MM.1S (cell line): ENCODE data around the gene FBXW11.

Experiments used
- DNase-seq: peaks from one replicate; pipeline ENCODE4 v3.0.0-alpha.2; 2015
- H2AFZ ChIP-seq: fragments of 300-600 bp; sonication (generic); 2 replicates; pipeline ENCODE4 v1.6.0; 2016; ENCODE audit warnings: antibody characterized with exemption, low read length
- H3F3A ChIP-seq: fragments of 300-600 bp; sonication (generic); 2 replicates; pipeline ENCODE4 v1.6.1; 2016; ENCODE audit warnings: mild to moderate bottlenecking, antibody characterized with exemption, low read length, moderate library complexity, mixed read lengths; ENCODE audit not compliant: insufficient read depth
- H3K27ac ChIP-seq: fragments of 300-600 bp; sonication (generic); 2 replicates; pipeline ENCODE4 v1.5.1; 2016; ENCODE audit warnings: mild to moderate bottlenecking, low read length
- H3K27me3 ChIP-seq: fragments of 300-600 bp; sonication (generic); replicated peaks from 2 replicates; pipeline ENCODE4 v1.6.0; 2016; ENCODE audit warnings: low read length; ENCODE audit not compliant: insufficient read depth
- H3K36me3 ChIP-seq: fragments of 300-600 bp; sonication (generic); replicated peaks from 2 replicates; pipeline ENCODE4 v1.6.1; 2016; ENCODE audit warnings: mild to moderate bottlenecking, low read length, mixed read lengths; ENCODE audit not compliant: insufficient read depth
- H3K4me1 ChIP-seq: fragments of 300-600 bp; sonication (generic); 2 replicates; pipeline ENCODE4 v1.6.1; 2016; ENCODE audit warnings: low read length, mixed read lengths
- H3K4me2 ChIP-seq: fragments of 300-600 bp; sonication (generic); 2 replicates; pipeline ENCODE4 v1.6.0; 2016; ENCODE audit warnings: low read depth, low read length
- H3K4me3 ChIP-seq: fragments of 300-600 bp; sonication (generic); 2 replicates; pipeline ENCODE4 v1.5.1; 2016; ENCODE audit warnings: low read length, mixed read lengths
- H3K79me2 ChIP-seq: fragments of 300-600 bp; sonication (generic); 2 replicates; pipeline ENCODE4 v1.6.1; 2016; ENCODE audit warnings: mixed run types, low read length, mixed read lengths
- H3K9ac ChIP-seq: fragments of 300-600 bp; sonication (generic); 2 replicates; pipeline ENCODE4 v1.6.1; 2016; ENCODE audit warnings: low read length, mixed read lengths
- H3K9me2 ChIP-seq: fragments of 300-600 bp; sonication (generic); replicated peaks from 2 replicates; pipeline ENCODE4 v1.6.1; 2016; ENCODE audit warnings: mild to moderate bottlenecking, low read length, mixed read lengths; ENCODE audit not compliant: insufficient read depth
- H3K9me3 ChIP-seq: fragments of 300-600 bp; sonication (generic); replicated peaks from 2 replicates; pipeline ENCODE4 v1.6.1; 2016; ENCODE audit warnings: mild to moderate bottlenecking, low read length, mixed read lengths; ENCODE audit not compliant: insufficient read depth
- H4K20me1 ChIP-seq: fragments of 300-600 bp; sonication (generic); 2 replicates; pipeline ENCODE4 v1.6.1; 2016; ENCODE audit warnings: mild to moderate bottlenecking, low read length, moderate library complexity, mixed read lengths; ENCODE audit not compliant: insufficient read depth
- EZH2 ChIP-seq: fragments of 300-600 bp; sonication (generic); optimal IDR thresholded peaks from 2 replicates; pipeline ENCODE3; 2017; ENCODE audit warnings: low read depth, mild to moderate bottlenecking, antibody characterized with exemption, low read length, mixed read lengths
- EZH2phosphoT487 ChIP-seq: fragments of 300-600 bp; sonication (generic); IDR thresholded peaks from 2 replicates; pipeline ENCODE4 v1.6.1; 2018; ENCODE audit warnings: antibody characterized with exemption, low read length
- TF ChIP-seq, protein P1 (sequence below): fragments of 300-600 bp; sonication (generic); IDR thresholded peaks from 2 replicates; pipeline ENCODE4 v1.5.1; 2016; ENCODE audit warnings: antibody characterized with exemption, low read length, mixed read lengths

Gene FBXW11

DNA sequence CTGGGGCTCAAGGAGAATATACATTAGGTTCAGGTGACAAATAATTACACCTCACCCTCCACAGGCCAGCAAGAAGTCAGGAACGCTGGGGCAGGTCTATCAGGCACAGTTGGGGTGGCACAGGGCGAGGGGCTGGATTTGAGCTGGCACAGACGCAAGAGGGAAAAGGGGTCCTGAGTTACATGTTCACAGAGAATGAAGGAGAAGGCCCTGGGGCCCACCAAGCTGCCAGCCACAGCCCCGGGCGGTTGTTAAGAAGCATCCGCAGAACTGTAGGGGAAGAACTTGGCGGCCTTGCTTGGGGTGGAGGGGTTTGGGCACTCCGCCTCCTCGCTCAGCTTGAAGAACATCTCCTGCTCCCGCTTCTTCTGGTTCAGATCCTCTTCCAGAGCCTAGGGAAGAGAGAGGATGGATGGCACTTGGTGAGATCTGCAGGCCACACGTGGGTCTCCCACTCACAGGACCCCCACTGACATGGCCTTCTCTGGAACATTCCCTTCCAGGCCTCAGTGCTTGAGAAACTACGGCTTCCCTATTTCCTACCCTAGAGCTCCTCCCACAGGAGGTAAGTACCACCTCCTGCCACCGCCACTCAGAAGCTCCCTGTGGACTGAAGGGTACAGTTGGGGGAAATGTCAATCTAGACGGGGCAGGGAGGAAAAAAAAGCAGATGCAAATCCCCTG lies 38.3 kb upstream of the FBXW11 start:
- no peak overlapping the region for H3K4me2 ChIP-seq
- no peak for DNase-seq
- H3K27me3 ChIP-seq = no peaks in the 10 kb centered on the region
- no peak overlapping the region for H3K4me3 ChIP-seq
- H3F3A ChIP-seq = no peaks in the 10 kb centered on the region
- no peaks in the 10 kb centered on the region for H3K79me2 ChIP-seq
- TF ChIP-seq EZH2phosphoT487 (no peak), EZH2 (no peak)
- TF ChIP-seq, protein P1, sequence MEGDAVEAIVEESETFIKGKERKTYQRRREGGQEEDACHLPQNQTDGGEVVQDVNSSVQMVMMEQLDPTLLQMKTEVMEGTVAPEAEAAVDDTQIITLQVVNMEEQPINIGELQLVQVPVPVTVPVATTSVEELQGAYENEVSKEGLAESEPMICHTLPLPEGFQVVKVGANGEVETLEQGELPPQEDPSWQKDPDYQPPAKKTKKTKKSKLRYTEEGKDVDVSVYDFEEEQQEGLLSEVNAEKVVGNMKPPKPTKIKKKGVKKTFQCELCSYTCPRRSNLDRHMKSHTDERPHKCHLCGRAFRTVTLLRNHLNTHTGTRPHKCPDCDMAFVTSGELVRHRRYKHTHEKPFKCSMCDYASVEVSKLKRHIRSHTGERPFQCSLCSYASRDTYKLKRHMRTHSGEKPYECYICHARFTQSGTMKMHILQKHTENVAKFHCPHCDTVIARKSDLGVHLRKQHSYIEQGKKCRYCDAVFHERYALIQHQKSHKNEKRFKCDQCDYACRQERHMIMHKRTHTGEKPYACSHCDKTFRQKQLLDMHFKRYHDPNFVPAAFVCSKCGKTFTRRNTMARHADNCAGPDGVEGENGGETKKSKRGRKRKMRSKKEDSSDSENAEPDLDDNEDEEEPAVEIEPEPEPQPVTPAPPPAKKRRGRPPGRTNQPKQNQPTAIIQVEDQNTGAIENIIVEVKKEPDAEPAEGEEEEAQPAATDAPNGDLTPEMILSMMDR = no peak
- no peaks in the 10 kb centered on the region; the same call in 1 of the 2 replicates for H3K36me3 ChIP-seq
- no peak overlapping the region for H3K27ac ChIP-seq
- H3K4me1 ChIP-seq = no peaks in the 10 kb centered on the region
- H3K9me3 ChIP-seq = no peaks in the 10 kb centered on the region
- no peaks in the 10 kb centered on the region for H3K9me2 ChIP-seq
- no peak overlapping the region for H2AFZ ChIP-seq
- no peaks in the 10 kb centered on the region for H4K20me1 ChIP-seq
- H3K9ac ChIP-seq = no peak overlapping the region

DNA sequence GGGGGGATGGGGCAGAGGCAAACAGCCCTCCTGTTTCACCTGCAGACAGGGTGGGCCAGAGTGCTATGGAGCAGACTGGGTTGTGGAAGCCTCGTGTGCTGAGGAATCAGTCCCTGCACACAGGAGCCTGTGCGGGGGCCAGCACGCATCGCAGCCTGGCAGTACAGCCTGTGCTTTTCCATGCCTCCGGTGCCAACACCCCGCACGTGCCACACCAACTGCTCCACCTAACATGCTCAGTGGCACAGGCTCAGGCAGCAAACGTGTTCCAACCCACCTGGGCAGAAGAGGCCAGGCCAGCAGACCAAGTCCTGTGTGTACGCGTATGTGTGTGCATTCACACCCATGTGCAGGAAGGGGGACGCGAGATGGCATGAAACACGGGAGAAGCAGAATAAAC lies 37.4 kb upstream of the FBXW11 start:
- Histone ChIP-seq H4K20me1 (no peaks in the 10 kb centered on the region), H3K79me2 (no peaks in the 10 kb centered on the region), H3F3A (no peaks in the 10 kb centered on the region), H3K9me2 (no peaks in the 10 kb centered on the region), H2AFZ (no peak overlapping the region), H3K9ac (no peak overlapping the region), H3K4me1 (no peaks in the 10 kb centered on the region), H3K36me3 (no peaks in the 10 kb centered on the region; the same call in 1 of the 2 replicates), H3K27me3 (no peaks in the 10 kb centered on the region), H3K27ac (no peak overlapping the region), H3K4me3 (no peak overlapping the region), H3K9me3 (no peaks in the 10 kb centered on the region), H3K4me2 (no peak overlapping the region)
- TF ChIP-seq EZH2phosphoT487 (no peak), EZH2 (no peak)
- TF ChIP-seq, protein P1 = no peak
- no peak for DNase-seq

DNA sequence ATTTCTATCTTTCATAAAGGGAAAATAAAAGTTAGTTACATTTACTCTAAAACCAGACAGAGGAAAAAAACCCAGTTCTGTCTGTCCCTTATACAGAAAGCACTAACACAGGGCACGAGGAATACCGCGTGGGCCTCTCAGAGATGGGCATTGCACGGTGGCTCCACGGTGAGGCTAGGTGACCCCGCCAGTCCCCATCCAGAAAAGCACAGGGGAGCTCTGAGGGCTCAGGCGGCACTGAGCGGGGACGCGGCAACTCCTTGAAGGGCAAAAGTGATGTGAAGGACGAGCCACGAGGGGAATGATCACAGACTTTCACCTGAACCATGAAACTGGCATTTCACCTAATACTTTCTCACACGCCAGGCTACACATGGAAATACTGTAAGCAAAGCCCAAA lies 35.7 kb upstream of the FBXW11 start:
- Histone ChIP-seq H3K27me3 (no peaks in the 10 kb centered on the region), H3K9me2 (no peaks in the 10 kb centered on the region), H3K36me3 (no peaks in the 10 kb centered on the region; the same call in 1 of the 2 replicates), H3F3A (no peaks in the 10 kb centered on the region), H4K20me1 (no peaks in the 10 kb centered on the region), H3K79me2 (no peaks in the 10 kb centered on the region), H3K4me2 (no peak overlapping the region), H2AFZ (no peak overlapping the region), H3K4me3 (no peak overlapping the region), H3K9ac (no peak overlapping the region), H3K27ac (no peak overlapping the region), H3K4me1 (no peaks in the 10 kb centered on the region), H3K9me3 (no peaks in the 10 kb centered on the region)
- TF ChIP-seq, protein P1 = no peak
- no peak for TF ChIP-seq EZH2phosphoT487
- TF ChIP-seq EZH2 = no peak
- DNase-seq = no peak
